Right lobe of liver (tissue), 4 donors: Measurements from ENCODE around the gene FAM83F.

Experiments
- CTCF ChIP-seq, 4 donors: fragments of 200-600 bp in 3 of 4; fragments of 450-650 bp in 1 of 4; IDR thresholded peaks; one replicate each; pipeline versions ENCODE4 v1.5.1 to v1.8.0; 2016 to 2022; ENCODE audit warnings: antibody characterized with exemption in 4 of 4, mild to moderate bottlenecking in 2 of 4
- POLR2A ChIP-seq: fragments of 450-650 bp; IDR thresholded peaks from one replicate; pipeline ENCODE4 v1.6.1; 2017; ENCODE audit warnings: antibody characterized with exemption, mild to moderate bottlenecking
- donor health status: DM: no; HTN: no; CAD: no.
- donor health status: DM: no; HTN: no; CAD: no.
- donor health status: DM: no; HTN: yes; CAD: no.

- TF ChIP-seq CTCF (IDR thresholded peaks at IDR 0.05) (no peak), POLR2A (no peak)
These were observed 75.9 kb downstream of the FAM83F start for GRCh38 chr22:40070701-40071100.
